Fibroblast of lung (primary cell): Measurements from ENCODE around the gene COX4I1.

ENCODE experiments used
- CTCF ChIP-seq, 2 donors: IDR thresholded peaks in 1 of 2; conservative IDR thresholded peaks in 1 of 2; 1 replicate in 1 of 2; 2 replicates in 1 of 2; pipeline ENCODE4 v1.5.1; 2011 to 2012; ENCODE audit warnings: low read length in 2 of 2, control low read depth in 1 of 2, inconsistent platforms in 1 of 2, low read depth in 1 of 2, mild to moderate bottlenecking in 1 of 2
- EZH2 ChIP-seq: IDR thresholded peaks from 2 replicates; pipeline ENCODE4 v1.5.1; 2012; ENCODE audit warnings: low read length, control low read depth, mild to moderate bottlenecking; ENCODE audit errors: missing control alignments

DNA sequence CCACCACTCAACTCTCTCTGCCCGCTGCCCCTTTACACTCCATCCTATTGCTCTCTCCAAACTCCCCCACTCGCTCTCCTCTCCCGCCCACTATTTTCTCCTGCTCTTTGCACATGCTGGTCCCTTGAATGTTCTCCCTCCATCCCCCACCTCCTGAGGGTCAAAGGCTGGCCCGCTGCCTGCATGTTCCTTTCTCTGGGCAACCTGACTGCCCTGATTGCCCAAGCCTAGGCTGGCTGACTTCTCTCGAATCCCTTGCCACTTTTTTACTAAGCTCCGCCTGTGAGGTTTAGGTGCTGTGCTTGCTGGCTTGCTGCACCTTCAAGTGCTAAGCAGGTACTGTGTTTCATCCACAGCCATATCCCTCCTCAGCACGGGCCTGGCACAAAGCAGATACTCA lies 2.9 kb upstream of the COX4I1 start:
- TF ChIP-seq CTCF (conservative IDR thresholded peaks at IDR 0.05 in 1 of 2, IDR thresholded peaks at IDR 0.05 in 1 of 2; ENCODE audit: low read depth in 1 of 2, low read length in 2 of 2): no peak
- TF ChIP-seq EZH2: no peak
